Right lobe of liver (tissue), 6 donors: ENCODE results near the gene NR1H4. TPM values are rescaled to one million over a fixed set of nuclear protein-coding genes. Genes with fewer than 3 reads are reported as not detected.

ENCODE experiments used
- ATAC-seq, 4 donors: fragments of 200-7000 bp; cut with Tn5 transposase; one replicate each; pipeline ENCODE4 v1.9.1; 2020; ENCODE audit warnings: mild to moderate bottlenecking in 4 of 4, moderate library complexity in 4 of 4
- DNase-seq, 3 donors: peaks; one replicate each; pipeline ENCODE4 v3.0.0-alpha.2; 2020
- H3K27ac ChIP-seq, 3 donors: fragments of 200-600 bp; one replicate each; pipeline ENCODE4 v1.8.0; 2022
- H3K27me3 ChIP-seq, 2 donors: fragments of 200-600 bp; one replicate each; pipeline ENCODE4 v1.8.0; 2022
- H3K36me3 ChIP-seq, 4 donors: fragments of 200-600 bp; sonication (generic) in 1 of 4; one replicate each; pipeline versions ENCODE4 v1.5.1 to v1.8.0; 2017 to 2022; ENCODE audit warnings: control low read depth in 1 of 4
- H3K4me1 ChIP-seq, 4 donors: fragments of 200-600 bp; sonication (generic) in 1 of 4; one replicate each; pipeline versions ENCODE4 v1.5.1 to v1.8.0; 2017 to 2022; ENCODE audit warnings: control low read depth in 1 of 4
- H3K4me3 ChIP-seq, 3 donors: fragments of 200-600 bp; one replicate each; pipeline ENCODE4 v1.8.0; 2022
- H3K9me3 ChIP-seq, 4 donors: fragments of 200-600 bp; sonication (generic) in 1 of 4; one replicate each; pipeline versions ENCODE4 v1.5.1 to v1.8.0; 2017 to 2022; ENCODE audit warnings: control low read depth in 1 of 4
- POLR2A ChIP-seq: fragments of 450-650 bp; IDR thresholded peaks from one replicate; pipeline ENCODE4 v1.6.1; 2017; ENCODE audit warnings: antibody characterized with exemption, mild to moderate bottlenecking
- WGBS: methylation state at CpG from one replicate; pipeline ENCODE4 v1.1.6; 2018; ENCODE audit warnings: low coverage, low lambda C conversion rate; ENCODE audit not compliant: insufficient coverage; ENCODE audit errors: missing lambda C conversion rate; 5-methylcytosine and 5-hydroxymethylcytosine counted together
- intact Hi-C, 2 donors: fragments of 100-400 bp; cut with DNase I; formaldehyde crosslinking; loops; one replicate each; pipeline versions ENCODE4 v1.11.2 to v1.14.1; 2022
- total RNA-seq, 6 experiments: library from RNA; depleted of rRNA in 2 of 6; stranded (reverse); fragments of >200 nt in 2 of 6; fragmentation: NEBNext Ultra II Directional in 3 of 6; extraction: Animal tissue kit (Norgen Biotek cat#: 25700) in 3 of 6; gene quantifications; one replicate each; pipeline versions ENCODE4 v1.1.0 to v1.2.4, GENCODE V29; 2016 to 2023
- TF ChIP-seq, protein P1 (sequence below), 4 donors: fragments of 200-600 bp in 3 of 4; fragments of 450-650 bp in 1 of 4; IDR thresholded peaks; one replicate each; pipeline versions ENCODE4 v1.5.1 to v1.8.0; 2016 to 2022; ENCODE audit warnings: antibody characterized with exemption in 4 of 4, mild to moderate bottlenecking in 2 of 4
- donor health status: DM: no; HTN: yes; CAD: no.
- donor health status: DM: no; HTN: no; CAD: no.
- donor health status: DM: no; HTN: no; CAD: no.
- donor health status: DM: no; HTN: yes; CAD: no.
- donor health status: DM: no; HTN: yes; CAD: no.

The NR1H4 gene
- total RNA-seq, 6 experiments from 2014 or later = 52.4 to 81.7 (median 62.6) TPM

DNA sequence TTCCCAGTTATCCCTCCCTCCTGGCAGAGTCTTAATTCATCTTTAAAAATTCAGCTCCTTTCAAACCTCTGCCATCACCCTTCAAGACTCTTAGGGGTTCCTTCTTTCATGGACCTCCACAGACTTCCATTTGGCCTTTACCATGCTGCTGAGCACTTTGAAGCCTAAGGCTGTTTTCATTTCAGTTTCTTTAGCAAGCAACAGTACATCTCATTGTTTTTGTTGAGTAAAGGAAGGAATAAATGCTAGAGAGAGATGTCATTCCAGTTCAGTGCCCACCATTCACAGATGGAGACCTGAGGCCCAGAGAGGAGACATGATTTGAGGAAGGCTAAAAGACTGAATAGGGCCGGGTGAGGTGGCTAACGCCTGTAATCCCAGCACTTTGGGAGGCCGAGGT is 98.5 kb downstream of the NR1H4 start:
- WGBS = no CpG with 5 or more reads among the region's 3 CpGs
- H3K27ac ChIP-seq = no peak overlapping the region
- intact Hi-C loops = no loop called here
- ATAC-seq (no peak), DNase-seq (no peak)
- H3K36me3 ChIP-seq = no peaks in the 10 kb centered on the region
- H3K27me3 ChIP-seq = no peaks in the 10 kb centered on the region
- TF ChIP-seq POLR2A = no peak
- TF ChIP-seq, protein P1, sequence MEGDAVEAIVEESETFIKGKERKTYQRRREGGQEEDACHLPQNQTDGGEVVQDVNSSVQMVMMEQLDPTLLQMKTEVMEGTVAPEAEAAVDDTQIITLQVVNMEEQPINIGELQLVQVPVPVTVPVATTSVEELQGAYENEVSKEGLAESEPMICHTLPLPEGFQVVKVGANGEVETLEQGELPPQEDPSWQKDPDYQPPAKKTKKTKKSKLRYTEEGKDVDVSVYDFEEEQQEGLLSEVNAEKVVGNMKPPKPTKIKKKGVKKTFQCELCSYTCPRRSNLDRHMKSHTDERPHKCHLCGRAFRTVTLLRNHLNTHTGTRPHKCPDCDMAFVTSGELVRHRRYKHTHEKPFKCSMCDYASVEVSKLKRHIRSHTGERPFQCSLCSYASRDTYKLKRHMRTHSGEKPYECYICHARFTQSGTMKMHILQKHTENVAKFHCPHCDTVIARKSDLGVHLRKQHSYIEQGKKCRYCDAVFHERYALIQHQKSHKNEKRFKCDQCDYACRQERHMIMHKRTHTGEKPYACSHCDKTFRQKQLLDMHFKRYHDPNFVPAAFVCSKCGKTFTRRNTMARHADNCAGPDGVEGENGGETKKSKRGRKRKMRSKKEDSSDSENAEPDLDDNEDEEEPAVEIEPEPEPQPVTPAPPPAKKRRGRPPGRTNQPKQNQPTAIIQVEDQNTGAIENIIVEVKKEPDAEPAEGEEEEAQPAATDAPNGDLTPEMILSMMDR (IDR thresholded peaks at IDR 0.05) = no peak
- peaks cover 0 to 7% (median 0%) of the 10 kb centered on the region in 4 donors for H3K4me1 ChIP-seq
- no peaks in the 10 kb centered on the region for H3K9me3 ChIP-seq
- no peak overlapping the region for H3K4me3 ChIP-seq

DNA sequence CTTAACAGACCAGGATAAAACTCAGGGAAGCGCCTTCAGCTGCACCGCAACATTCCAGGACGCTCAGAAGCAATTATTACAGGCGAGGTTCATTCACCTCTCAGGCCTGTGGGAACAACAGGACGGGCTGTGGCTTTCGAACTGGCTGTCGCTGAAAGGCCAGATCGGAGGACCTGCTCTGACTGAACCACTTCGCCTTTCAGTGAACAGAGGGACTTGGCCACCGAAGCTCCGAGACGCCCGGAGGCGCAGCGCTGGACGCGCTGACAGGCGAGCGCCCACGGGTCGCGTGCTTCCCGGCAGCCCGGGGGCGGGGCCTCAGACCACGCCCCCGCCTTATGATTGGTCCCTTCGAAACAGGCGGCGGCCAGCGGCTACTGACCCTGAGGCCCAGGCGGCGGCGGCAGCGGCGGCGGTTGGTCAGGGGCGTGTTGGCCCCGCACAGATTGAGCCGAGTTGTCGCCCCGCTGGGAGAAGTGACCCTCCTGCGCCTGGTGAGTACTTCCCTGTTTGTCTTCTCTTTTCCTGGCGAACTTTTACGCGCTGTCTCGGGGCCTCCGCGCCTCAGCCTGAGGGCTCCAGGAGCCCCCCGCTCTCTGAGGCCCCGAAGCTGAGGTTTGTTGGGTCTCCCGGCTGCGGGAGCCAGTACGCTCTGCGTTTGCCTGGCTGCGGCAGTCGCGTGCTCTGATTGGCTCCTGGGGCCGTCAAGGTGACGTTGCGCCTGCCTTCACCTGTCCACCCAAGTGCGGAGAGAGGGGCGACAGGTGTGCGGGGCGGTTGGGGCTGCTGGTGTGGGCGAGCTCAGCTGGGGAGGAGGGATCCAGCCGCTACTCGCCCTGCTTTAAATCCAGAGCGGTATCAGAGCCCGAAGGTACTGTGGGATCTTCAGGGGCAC is 99.9 kb downstream of the NR1H4 start, which contains the start of gene GAS2L3:
GAS2L3 (plus strand) TSS at position 393 of the 895 bp plus-strand sequence. CDS start 21,221 bp downstream, outside the sequence.
- ATAC-seq = peak; percentile 95 to 99 (median 99)
- 0% methylated on average over 4 of the region's 70 CpGs for WGBS
- peak within 1 kb of the TSS; percentile 61 to 80 (median 70) for H3K4me3 ChIP-seq
- peaks cover 0 to 7% (median 0%) of the 10 kb centered on the region in 4 donors for H3K4me1 ChIP-seq
- TF ChIP-seq, protein P1 (IDR thresholded peaks at IDR 0.05) = no peak
- TF ChIP-seq POLR2A = peak; percentile 88
- no peaks in the 10 kb centered on the region for H3K27me3 ChIP-seq
- intact Hi-C loops = no loop called here
- peak; percentile 93 to 95 (median 93) for DNase-seq
- no peaks in the 10 kb centered on the region for H3K9me3 ChIP-seq
- H3K36me3 ChIP-seq = no peaks in the 10 kb centered on the region
- peak within 1 kb of the TSS; percentile 18 to 81 (median 66) for H3K27ac ChIP-seq

DNA sequence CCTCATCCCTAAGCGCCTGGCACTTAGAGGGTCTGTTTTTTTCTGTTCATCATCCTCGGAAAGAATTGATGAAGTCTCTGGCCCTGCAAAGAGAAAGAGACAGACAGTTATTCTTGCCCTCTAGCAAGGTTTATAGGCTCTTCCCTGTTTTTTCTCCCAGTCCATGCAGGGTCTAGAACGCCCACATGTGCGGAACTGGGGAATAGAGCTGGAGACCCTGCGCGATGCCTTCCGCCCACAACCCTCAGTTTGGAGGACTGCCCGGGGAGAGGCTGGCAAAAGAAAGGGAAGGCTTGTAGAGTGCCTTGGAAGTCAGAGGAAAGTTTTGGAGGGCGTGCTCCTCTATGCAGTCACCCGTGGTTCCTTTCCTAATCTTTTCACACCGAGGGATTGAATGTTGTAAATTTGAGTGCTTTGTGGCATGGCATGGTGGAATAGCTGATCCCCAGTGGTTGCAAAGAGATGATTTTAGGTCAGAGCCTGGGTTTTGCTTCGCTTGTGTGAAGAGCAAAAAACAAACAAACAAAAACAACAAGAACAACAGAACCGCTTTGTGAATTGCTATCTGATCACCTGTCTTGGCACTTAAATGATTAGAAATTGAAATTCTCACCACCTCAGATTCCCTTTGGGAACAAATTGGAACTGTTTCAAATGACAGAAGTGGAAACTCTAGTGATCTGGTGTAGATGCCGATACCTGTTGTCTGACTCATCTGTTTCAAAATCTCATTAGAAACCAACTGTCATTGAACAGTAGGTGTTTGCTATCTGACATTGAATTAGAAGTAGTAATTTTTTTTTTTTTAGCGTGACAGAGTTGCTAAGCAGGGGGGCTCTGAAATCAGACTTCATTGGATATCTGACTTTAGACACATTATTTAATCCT is 100.8 kb downstream of the NR1H4 start:
- no peaks in the 10 kb centered on the region for H3K27me3 ChIP-seq
- ATAC-seq = peak; percentile 2 to 43 (median 8)
- peaks cover 0 to 7% (median 0%) of the 10 kb centered on the region in 4 donors for H3K4me1 ChIP-seq
- peak overlapping the region in 2 of 3 donors; percentile 66 to 81 for H3K27ac ChIP-seq
- TF ChIP-seq, protein P1 (IDR thresholded peaks at IDR 0.05) = no peak
- TF ChIP-seq POLR2A = no peak
- H3K36me3 ChIP-seq = no peaks in the 10 kb centered on the region
- intact Hi-C loops = no loop called here
- 5% methylated on average over 14 of the region's 15 CpGs for WGBS
- peak in 1 of 3 donors; percentile 33 for DNase-seq
- H3K4me3 ChIP-seq = peak overlapping the region; percentile 61 to 80 (median 70)
- H3K9me3 ChIP-seq = no peaks in the 10 kb centered on the region

GRCh38 chr12:100576331-100577036 is 102.8 kb downstream of the NR1H4 start:
- no peak for DNase-seq
- no peak for ATAC-seq
- 73% methylated on average over 3 of the region's 3 CpGs for WGBS
- Histone ChIP-seq H3K27me3 (no peaks in the 10 kb centered on the region), H3K4me1 (peaks cover 0 to 7% (median 0%) of the 10 kb centered on the region in 4 donors), H3K36me3 (no peaks in the 10 kb centered on the region), H3K27ac (no peak overlapping the region), H3K9me3 (no peaks in the 10 kb centered on the region), H3K4me3 (no peak overlapping the region)
- intact Hi-C loops = no loop called here
- no peak for TF ChIP-seq POLR2A
- TF ChIP-seq, protein P1 (IDR thresholded peaks at IDR 0.05) = no peak
